ENCODE data around the gene PRKCZ.

DNA sequence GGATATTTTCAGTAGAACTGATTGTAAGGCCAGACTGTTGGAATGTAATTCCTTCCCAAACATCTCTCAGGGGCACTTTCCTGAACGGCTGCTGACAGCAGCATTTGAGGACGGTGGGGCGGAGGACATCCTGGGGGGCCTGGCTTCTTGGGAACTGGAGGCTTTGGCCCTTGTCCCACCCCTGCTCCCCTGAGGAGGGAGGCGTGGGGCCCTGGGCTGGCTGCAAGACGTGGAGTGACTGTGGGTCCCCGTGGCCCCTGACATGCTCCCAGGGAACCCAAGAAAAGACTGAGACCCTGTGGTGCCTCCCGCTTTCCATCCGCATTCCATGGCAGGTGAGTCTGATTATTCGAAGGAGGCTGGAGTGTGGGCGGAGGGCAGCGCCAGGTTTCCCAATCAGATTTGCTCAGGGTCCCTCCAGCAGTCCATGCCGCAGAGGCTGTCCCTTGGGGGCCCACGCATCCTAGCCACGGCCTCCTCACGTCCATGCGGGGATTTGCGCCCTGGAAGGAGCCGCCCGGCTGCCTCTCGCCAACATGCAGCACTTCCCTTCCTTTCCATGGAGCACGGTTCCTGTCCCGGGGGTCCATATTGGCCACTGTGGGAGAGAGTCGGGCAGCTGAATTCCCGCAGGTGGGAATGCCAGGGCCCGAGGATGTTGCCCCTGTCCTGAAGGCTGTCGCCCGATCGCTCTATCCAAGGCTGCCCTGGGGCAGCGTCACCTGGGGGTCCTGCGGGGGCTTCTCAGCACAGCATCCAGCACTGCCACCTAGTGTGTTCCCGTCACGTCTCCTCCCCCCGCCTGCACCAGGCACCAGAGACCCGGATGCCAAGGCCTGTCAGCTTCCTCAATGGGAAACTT lies 75.4 kb downstream of the PRKCZ start:
- no peak for TF ChIP-seq CTCF (IDR thresholded peaks at IDR 0.05)
- no peak for TF ChIP-seq POLR2A (IDR thresholded peaks at IDR 0.05; ENCODE audit: low read depth)

Data from esophagus muscularis mucosa (tissue), 3 donors.